Measurements from ENCODE around the gene RPL19. TPM values are rescaled to one million over a fixed set of nuclear protein-coding genes. Genes with fewer than 3 reads are reported as not detected.

Gene RPL19
- total RNA-seq, 1 donor from 2014 or later = 2,751 TPM

Other genes starting within 250 kb of the RPL19 start
- not detected in 2 replicates for gene FBXO47, start 232.9 kb upstream of the RPL19 start, total RNA-seq (ENCODE audit: low replicate concordance)
- 2.1 and 2.5 TPM in 2 replicates for gene PLXDC1, start 48.6 kb upstream of the RPL19 start, total RNA-seq (ENCODE audit: low replicate concordance)
- not detected in 2 replicates for gene ARL5C, start 34.1 kb upstream of the RPL19 start, total RNA-seq (ENCODE audit: low replicate concordance)
- gene CACNB1, start 2.6 kb upstream of the RPL19 start, total RNA-seq (ENCODE audit: low replicate concordance) = 6.3 and 16.5 TPM in 2 replicates
- gene STAC2, start 25.7 kb downstream of the RPL19 start, total RNA-seq (ENCODE audit: low replicate concordance) = 0.13 and 0.62 TPM in 2 replicates
- 19.9 and 23.2 TPM in 2 replicates for gene FBXL20, start 201.3 kb downstream of the RPL19 start, total RNA-seq (ENCODE audit: low replicate concordance)